ENCODE data around the gene FAM200B.

FAM200B gene

DNA sequence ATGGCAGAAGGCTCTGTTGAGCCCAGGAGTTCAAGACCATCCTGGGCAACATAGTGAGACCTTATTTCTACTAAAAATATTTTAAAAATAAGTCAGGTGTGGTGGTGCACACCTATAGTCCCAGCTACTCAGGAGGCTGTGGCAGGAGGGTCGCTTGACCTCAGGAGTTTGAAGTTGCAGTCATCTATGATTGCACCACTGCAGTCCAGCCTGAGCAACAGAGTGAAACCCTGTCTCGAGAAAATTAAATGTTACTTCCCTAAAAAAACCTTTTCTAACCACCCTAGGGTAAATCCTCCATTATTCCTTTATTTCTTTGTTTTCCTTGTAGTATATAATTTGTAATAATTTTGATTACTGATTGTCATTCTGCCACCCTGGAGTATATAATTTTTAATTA lies 7.9 kb downstream of the FAM200B start:
- Histone ChIP-seq H3K79me2 (ENCODE audit: control insufficient read depth, low read length) (peaks cover 9% of the 10 kb centered on the region), H3F3A (ENCODE audit: control insufficient read depth, insufficient read depth) (no peaks in the 10 kb centered on the region; the same call in 1 of the 2 replicates), H3K4me2 (ENCODE audit: low read length) (no peak overlapping the region), H3K27me3 (ENCODE audit: control insufficient read depth, low read length) (no peaks in the 10 kb centered on the region), H3K27ac (ENCODE audit: low read depth, low read length) (no peak overlapping the region), H4K20me1 (ENCODE audit: control insufficient read depth, insufficient read depth, low read depth, low read length) (no peaks in the 10 kb centered on the region), H3K9me3 (ENCODE audit: control insufficient read depth, insufficient read depth, low read length) (no peaks in the 10 kb centered on the region), H3K9me2 (replicated peaks; ENCODE audit: control insufficient read depth, low read length) (no peaks in the 10 kb centered on the region), H3K4me3 (ENCODE audit: low read length) (no peak overlapping the region), H3K36me3 (ENCODE audit: control insufficient read depth, low read length) (peaks cover 39% of the 10 kb centered on the region), H3K4me1 (ENCODE audit: control insufficient read depth, low read length) (no peaks in the 10 kb centered on the region)
- TF ChIP-seq, protein P1, sequence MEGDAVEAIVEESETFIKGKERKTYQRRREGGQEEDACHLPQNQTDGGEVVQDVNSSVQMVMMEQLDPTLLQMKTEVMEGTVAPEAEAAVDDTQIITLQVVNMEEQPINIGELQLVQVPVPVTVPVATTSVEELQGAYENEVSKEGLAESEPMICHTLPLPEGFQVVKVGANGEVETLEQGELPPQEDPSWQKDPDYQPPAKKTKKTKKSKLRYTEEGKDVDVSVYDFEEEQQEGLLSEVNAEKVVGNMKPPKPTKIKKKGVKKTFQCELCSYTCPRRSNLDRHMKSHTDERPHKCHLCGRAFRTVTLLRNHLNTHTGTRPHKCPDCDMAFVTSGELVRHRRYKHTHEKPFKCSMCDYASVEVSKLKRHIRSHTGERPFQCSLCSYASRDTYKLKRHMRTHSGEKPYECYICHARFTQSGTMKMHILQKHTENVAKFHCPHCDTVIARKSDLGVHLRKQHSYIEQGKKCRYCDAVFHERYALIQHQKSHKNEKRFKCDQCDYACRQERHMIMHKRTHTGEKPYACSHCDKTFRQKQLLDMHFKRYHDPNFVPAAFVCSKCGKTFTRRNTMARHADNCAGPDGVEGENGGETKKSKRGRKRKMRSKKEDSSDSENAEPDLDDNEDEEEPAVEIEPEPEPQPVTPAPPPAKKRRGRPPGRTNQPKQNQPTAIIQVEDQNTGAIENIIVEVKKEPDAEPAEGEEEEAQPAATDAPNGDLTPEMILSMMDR (IDR thresholded peaks at IDR 0.05; ENCODE audit: low read depth, low read length, poor library complexity, severe bottlenecking), result no peak
- no peak for TF ChIP-seq EZH2phosphoT487 (IDR thresholded peaks at IDR 0.05; ENCODE audit: borderline replicate concordance, low read length)

DNA sequence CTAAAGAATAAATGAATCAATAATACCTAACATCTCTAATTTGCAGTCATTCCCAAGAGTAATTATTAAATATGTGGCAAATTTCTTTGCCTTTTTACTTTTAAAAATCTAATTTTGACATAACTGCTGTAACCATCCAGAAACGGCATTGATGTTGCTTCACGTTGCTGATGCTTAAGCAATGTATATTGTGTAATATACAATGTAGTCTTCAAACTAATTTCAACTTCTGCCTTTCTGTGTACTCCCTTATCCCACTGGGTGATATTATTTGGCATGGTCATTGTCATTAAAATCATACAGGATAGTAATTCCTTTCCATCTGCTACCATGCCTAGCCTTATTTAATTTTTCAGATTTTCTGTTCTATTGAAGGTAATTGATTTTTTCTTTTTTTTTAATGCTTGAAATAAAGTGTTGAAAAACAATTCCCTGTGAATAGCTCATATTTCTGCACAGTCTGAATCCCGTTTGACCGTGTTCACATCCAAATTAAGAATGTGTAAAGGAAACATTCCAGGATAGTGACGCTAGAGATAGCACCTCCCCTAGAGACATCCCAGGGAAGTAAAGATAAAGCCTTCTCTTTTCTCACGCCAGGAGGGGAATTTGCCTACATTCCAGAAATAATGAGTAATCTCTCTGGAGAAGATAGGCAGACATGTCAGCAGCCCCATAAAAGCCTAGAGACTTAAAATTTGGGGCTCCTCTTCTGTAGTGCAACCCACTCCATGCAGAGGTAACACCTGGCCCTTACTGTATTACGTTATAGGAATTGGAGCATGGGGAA lies 8.6 kb downstream of the FAM200B start:
- Histone ChIP-seq H3K36me3 (ENCODE audit: control insufficient read depth, low read length) (peaks cover 33% of the 10 kb centered on the region), H3K9me3 (ENCODE audit: control insufficient read depth, insufficient read depth, low read length) (no peaks in the 10 kb centered on the region), H3K4me2 (ENCODE audit: low read length) (no peak overlapping the region), H4K20me1 (ENCODE audit: control insufficient read depth, insufficient read depth, low read depth, low read length) (no peaks in the 10 kb centered on the region), H3K4me3 (ENCODE audit: low read length) (no peak overlapping the region), H3K27ac (ENCODE audit: low read depth, low read length) (no peak overlapping the region), H3K9me2 (replicated peaks; ENCODE audit: control insufficient read depth, low read length) (no peaks in the 10 kb centered on the region), H3F3A (ENCODE audit: control insufficient read depth, insufficient read depth) (no peaks in the 10 kb centered on the region; the same call in 1 of the 2 replicates), H3K27me3 (ENCODE audit: control insufficient read depth, low read length) (no peaks in the 10 kb centered on the region), H3K79me2 (ENCODE audit: control insufficient read depth, low read length) (peaks cover 3% of the 10 kb centered on the region), H3K4me1 (ENCODE audit: control insufficient read depth, low read length) (no peaks in the 10 kb centered on the region)
- TF ChIP-seq EZH2phosphoT487 (IDR thresholded peaks at IDR 0.05; ENCODE audit: borderline replicate concordance, low read length), result no peak
- TF ChIP-seq, protein P1 (IDR thresholded peaks at IDR 0.05; ENCODE audit: low read depth, low read length, poor library complexity, severe bottlenecking), result no peak

DNA sequence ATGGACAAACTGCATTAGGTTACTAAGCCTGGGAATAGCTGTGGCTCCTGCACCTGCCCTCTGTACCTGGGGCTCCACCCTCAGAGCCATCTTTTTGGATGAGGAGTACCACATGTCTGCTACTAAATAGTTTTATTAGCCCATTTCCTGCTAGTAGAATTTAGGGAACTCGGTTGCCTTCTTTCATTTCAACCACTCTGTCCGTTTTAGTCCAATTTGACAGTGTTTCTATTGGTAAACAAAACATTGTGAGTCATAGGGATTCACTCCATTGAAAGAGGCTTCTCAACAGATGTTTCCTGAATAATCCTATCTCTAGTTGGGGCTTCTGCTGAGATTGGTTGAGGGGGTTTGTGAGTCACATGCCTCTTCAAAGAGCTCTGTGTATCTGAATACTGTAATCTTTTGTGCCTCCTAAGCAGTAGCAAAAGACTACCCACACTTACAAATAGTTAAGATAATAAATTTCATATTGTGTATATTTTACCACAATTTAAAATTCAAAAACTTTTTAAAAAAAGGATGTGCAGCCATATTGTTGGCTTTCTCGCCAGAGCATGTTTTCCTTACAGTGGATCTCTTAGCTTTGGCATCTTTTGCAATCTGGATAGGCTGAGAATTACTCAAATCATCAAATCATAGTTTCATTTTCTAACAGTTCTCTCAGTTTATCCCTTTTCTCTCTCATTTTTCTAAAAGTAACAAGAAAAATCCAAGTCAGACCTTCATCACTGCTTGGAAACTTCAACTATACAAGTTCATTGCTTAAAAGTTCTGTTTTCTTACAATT lies 9.9 kb downstream of the FAM200B start:
- TF ChIP-seq, protein P1 (IDR thresholded peaks at IDR 0.05; ENCODE audit: low read depth, low read length, poor library complexity, severe bottlenecking), result no peak
- no peak for TF ChIP-seq EZH2phosphoT487 (IDR thresholded peaks at IDR 0.05; ENCODE audit: borderline replicate concordance, low read length)
- no peaks in the 10 kb centered on the region for H3K9me2 ChIP-seq (replicated peaks; ENCODE audit: control insufficient read depth, low read length)
- no peak overlapping the region for H3K4me3 ChIP-seq (ENCODE audit: low read length)
- H3K79me2 ChIP-seq (ENCODE audit: control insufficient read depth, low read length), result no peaks in the 10 kb centered on the region
- no peaks in the 10 kb centered on the region for H3K9me3 ChIP-seq (ENCODE audit: control insufficient read depth, insufficient read depth, low read length)
- H3K4me2 ChIP-seq (ENCODE audit: low read length), result no peak overlapping the region
- no peaks in the 10 kb centered on the region for H3K4me1 ChIP-seq (ENCODE audit: control insufficient read depth, low read length)
- no peaks in the 10 kb centered on the region for H3K27me3 ChIP-seq (ENCODE audit: control insufficient read depth, low read length)
- no peaks in the 10 kb centered on the region; the same call in 1 of the 2 replicates for H3F3A ChIP-seq (ENCODE audit: control insufficient read depth, insufficient read depth)
- H3K36me3 ChIP-seq (ENCODE audit: control insufficient read depth, low read length), result peaks cover 20% of the 10 kb centered on the region
- H4K20me1 ChIP-seq (ENCODE audit: control insufficient read depth, insufficient read depth, low read depth, low read length), result no peaks in the 10 kb centered on the region
- no peak overlapping the region for H3K27ac ChIP-seq (ENCODE audit: low read depth, low read length)
